GM23338 (cell line): ENCODE measurements around the gene TMEM270. TPM values are rescaled to one million over a fixed set of nuclear protein-coding genes. Genes with fewer than 3 reads are reported as not detected.

Experiments used
- ATAC-seq: fragments of 200-7000 bp; cut with Tn5 transposase; 3 replicates; pipeline ENCODE4 v1.9.1; 2020
- DNase-seq: peaks from one replicate; pipeline ENCODE4 v3.0.0-alpha.2; 2015; ENCODE audit warnings: low spot score
- H2AFZ ChIP-seq: fragments of 200-600 bp; sonication (generic); 2 replicates; pipeline ENCODE4 v1.8.0; 2016; ENCODE audit warnings: antibody characterized with exemption, mild to moderate bottlenecking, moderate library complexity
- H3F3A ChIP-seq: fragments of 200-600 bp; sonication (generic); replicated peaks from 2 replicates; pipeline ENCODE4 v1.8.0; 2017; ENCODE audit warnings: antibody characterized with exemption, mixed run types, low read depth
- H3K27ac ChIP-seq: fragments of 200-600 bp; sonication (generic); 2 replicates; pipeline ENCODE4 v1.6.1; 2016; ENCODE audit warnings: low read depth
- H3K27me3 ChIP-seq: fragments of 200-600 bp; sonication (generic); 2 replicates; pipeline ENCODE4 v1.8.0; 2016; ENCODE audit warnings: mild to moderate bottlenecking, mixed run types, moderate library complexity; ENCODE audit not compliant: insufficient read depth
- H3K36me3 ChIP-seq: fragments of 200-600 bp; sonication (generic); 2 replicates; pipeline ENCODE4 v1.8.0; 2016; ENCODE audit warnings: mild to moderate bottlenecking; ENCODE audit not compliant: insufficient read depth
- H3K4me1 ChIP-seq: fragments of 200-600 bp; sonication (generic); 2 replicates; pipeline ENCODE4 v1.8.0; 2016; ENCODE audit warnings: mild to moderate bottlenecking, moderate library complexity; ENCODE audit not compliant: insufficient read depth
- H3K4me2 ChIP-seq: fragments of 200-600 bp; sonication (generic); 2 replicates; pipeline ENCODE4 v1.7.1; 2017; ENCODE audit warnings: mixed run types
- H3K4me3 ChIP-seq: fragments of 200-600 bp; sonication (generic); 2 replicates; pipeline ENCODE4 v1.6.1; 2016; ENCODE audit warnings: mixed run types
- H3K79me2 ChIP-seq: fragments of 200-600 bp; sonication (generic); replicated peaks from 2 replicates; pipeline ENCODE4 v1.8.0; 2017; ENCODE audit warnings: mild to moderate bottlenecking; ENCODE audit not compliant: insufficient read depth
- H3K9me2 ChIP-seq: fragments of 200-600 bp; sonication (generic); 2 replicates; pipeline ENCODE4 v1.8.0; 2017; ENCODE audit not compliant: insufficient read depth
- H4K20me1 ChIP-seq: fragments of 200-600 bp; sonication (generic); replicated peaks from 2 replicates; pipeline ENCODE4 v1.8.0; 2017; ENCODE audit warnings: mild to moderate bottlenecking; ENCODE audit not compliant: insufficient read depth
- H3K27ac Mint-ChIP-seq: 2 replicates; pipeline ENCODE4 v1.8.0; 2020; ENCODE audit warnings: inconsistent platforms, mild to moderate bottlenecking, moderate library complexity, mixed read lengths
- H3K27me3 Mint-ChIP-seq: 3 replicates; pipeline ENCODE4 v1.8.0; 2022; ENCODE audit warnings: low read depth, mild to moderate bottlenecking, moderate library complexity, mixed read lengths, inconsistent platforms; ENCODE audit not compliant: insufficient read depth, poor library complexity
- H3K36me3 Mint-ChIP-seq: 3 replicates; pipeline ENCODE4 v1.8.0; 2021; ENCODE audit warnings: low read depth, mild to moderate bottlenecking, inconsistent platforms, moderate library complexity, mixed read lengths
- H3K4me1 Mint-ChIP-seq: 3 replicates; pipeline ENCODE4 v1.8.0; 2020; ENCODE audit warnings: mild to moderate bottlenecking, inconsistent platforms, mixed read lengths
- H3K4me3 Mint-ChIP-seq: 3 replicates; pipeline ENCODE4 v1.8.0; 2021; ENCODE audit warnings: moderate library complexity, mild to moderate bottlenecking, inconsistent platforms, mixed read lengths
- H3K9me3 Mint-ChIP-seq: 3 replicates; pipeline ENCODE4 v1.8.0; 2020; ENCODE audit warnings: moderate library complexity, mild to moderate bottlenecking, inconsistent platforms, mixed read lengths
- CREB1 ChIP-seq: fragments of 250-450 bp; sonication (Bioruptor Pico); IDR thresholded peaks from 2 replicates; pipeline ENCODE4 v1.5.0; 2020; ENCODE audit warnings: low read depth, mild to moderate bottlenecking, moderate library complexity
- CTCF ChIP-seq, 2 experiments: fragments of 200-600 bp in 1 of 2; sonication (generic) in 1 of 2; conservative IDR thresholded peaks; 2 replicates each; pipeline versions ENCODE4 v1.5.1 to v1.6.1; 2016 to 2017; ENCODE audit warnings: antibody characterized with exemption in 2 of 2, low read depth in 2 of 2, mild to moderate bottlenecking in 2 of 2, moderate library complexity in 1 of 2
- ETS1 ChIP-seq: IDR thresholded peaks from 2 replicates; pipeline ENCODE4 v1.6.1; 2016; ENCODE audit warnings: antibody characterized with exemption
- EZH2 ChIP-seq: fragments of 200-600 bp; sonication (generic); IDR thresholded peaks from one replicate; pipeline ENCODE4 v1.8.0; 2017; ENCODE audit warnings: antibody characterized with exemption, mild to moderate bottlenecking, low read depth; ENCODE audit not compliant: unreplicated experiment
- EZH2phosphoT487 ChIP-seq: fragments of 200-600 bp; sonication (generic); IDR thresholded peaks from one replicate; pipeline ENCODE4 v1.8.1; 2018; ENCODE audit warnings: antibody characterized with exemption; ENCODE audit not compliant: unreplicated experiment
- JUNB ChIP-seq: IDR thresholded peaks from one replicate; pipeline ENCODE4 v1.6.1; 2016; ENCODE audit warnings: antibody characterized with exemption; ENCODE audit not compliant: unreplicated experiment
- NANOG ChIP-seq: IDR thresholded peaks from 2 replicates; pipeline ENCODE4 v1.6.1; 2016; ENCODE audit warnings: antibody characterized with exemption, borderline replicate concordance
- POLR2AphosphoS5 ChIP-seq: IDR thresholded peaks from 2 replicates; pipeline ENCODE4 v1.6.1; 2016; ENCODE audit warnings: antibody characterized with exemption, low read depth
- REST ChIP-seq: IDR thresholded peaks from one replicate; pipeline ENCODE4 v1.6.1; 2018; ENCODE audit warnings: antibody characterized with exemption; ENCODE audit not compliant: unreplicated experiment
- STAT1 ChIP-seq: IDR thresholded peaks from one replicate; pipeline ENCODE4 v1.6.1; 2016; ENCODE audit warnings: antibody characterized with exemption; ENCODE audit not compliant: unreplicated experiment
- ZNF114 ChIP-seq: fragments of 250-450 bp; sonication (Bioruptor Pico); IDR thresholded peaks from 2 replicates; pipeline ENCODE4 v1.5.0; 2020; ENCODE audit warnings: mild to moderate bottlenecking, moderate library complexity
- ZNF331 ChIP-seq: fragments of 250-450 bp; sonication (Bioruptor Pico); IDR thresholded peaks from 2 replicates; pipeline ENCODE4 v1.5.0; 2020; ENCODE audit warnings: low read depth, mild to moderate bottlenecking, moderate library complexity
- ZNF462 ChIP-seq: fragments of 250-450 bp; sonication (Bioruptor Pico); IDR thresholded peaks from 2 replicates; pipeline ENCODE4 v1.5.0; 2020; ENCODE audit warnings: mild to moderate bottlenecking, moderate library complexity
- polyA plus RNA-seq: library from polyadenylated mRNA; unstranded; fragments of >200 nt; fragmentation: Nextera tagmentation; extraction: Ambion mirVana; gene quantifications from 2 replicates; pipeline ENCODE4 v1.2.1, GENCODE V29; 2016
- total RNA-seq: library from RNA; depleted of rRNA; stranded (reverse); fragments of >200 nt; shearing (Covaris generic); gene quantifications from 2 replicates; pipeline ENCODE4 v1.2.3, GENCODE V29; 2014

The TMEM270 gene
- total and polyA plus RNA-seq, 2 experiments from 2014 or later: not detected

- Mint-ChIP-seq H3K4me1 (peaks cover 73% of the 10 kb centered on the region), H3K9me3 (peaks cover 6% of the 10 kb centered on the region; the same call in 2 of the 3 replicates), H3K4me3 (peak overlapping the region; percentile 19; the same call in 1 of the 3 replicates), H3K27ac (peak overlapping the region; percentile 70; the same call in 1 of the 2 replicates), H3K36me3 (peaks cover 7% of the 10 kb centered on the region; the same call in 2 of the 3 replicates), H3K27me3 (peaks cover 12% of the 10 kb centered on the region)
- peak overlapping the region; percentile 80; the same call in 1 of the 2 replicates for H3K4me2 ChIP-seq
- peaks cover 10% of the 10 kb centered on the region for H3F3A ChIP-seq
- ATAC-seq (no peak), DNase-seq (no peak)
- no peaks in the 10 kb centered on the region for H3K27me3 ChIP-seq
- TF ChIP-seq ZNF462 (CRISPR knock-in tag) (no peak), JUNB (no peak), EZH2 (no peak), ZNF114 (CRISPR knock-in tag) (no peak), POLR2AphosphoS5 (no peak), CTCF (conservative IDR thresholded peaks at IDR 0.05; ENCODE audit: low read depth in 2 of 2) (no peak), ZNF331 (CRISPR knock-in tag) (no peak), NANOG (no peak), REST (no peak), ETS1 (no peak), CREB1 (no peak), STAT1 (no peak), EZH2phosphoT487 (no peak)
- H3K9me2 ChIP-seq: no peaks in the 10 kb centered on the region
- peaks cover 70% of the 10 kb centered on the region for H3K4me1 ChIP-seq
- H4K20me1 ChIP-seq: no peaks in the 10 kb centered on the region
- H3K79me2 ChIP-seq: no peaks in the 10 kb centered on the region
- no peak overlapping the region for H3K27ac ChIP-seq
- no peaks in the 10 kb centered on the region for H3K36me3 ChIP-seq
- no peak overlapping the region for H2AFZ ChIP-seq
- H3K4me3 ChIP-seq: no peak overlapping the region
Observed at GRCh38 chr7:73828972-73829371, 32.0 kb upstream of the TMEM270 start.
